CD4-positive, alpha-beta T cell treated with Interleukin-12 subunit alpha and Interleukin-12 subunit beta, for 1 hour (primary cell): ENCODE data around the gene DEPDC5.
"Not testable (repeated sequence)": the region's sequence is repeated elsewhere in the genome, so short reads cannot be mapped to it uniquely, and the experiment has no call there.

Experiments
- DNase-seq: peaks from one replicate; pipeline ENCODE4 v3.0.0-alpha.2; 2020

DEPDC5 gene

DNA sequence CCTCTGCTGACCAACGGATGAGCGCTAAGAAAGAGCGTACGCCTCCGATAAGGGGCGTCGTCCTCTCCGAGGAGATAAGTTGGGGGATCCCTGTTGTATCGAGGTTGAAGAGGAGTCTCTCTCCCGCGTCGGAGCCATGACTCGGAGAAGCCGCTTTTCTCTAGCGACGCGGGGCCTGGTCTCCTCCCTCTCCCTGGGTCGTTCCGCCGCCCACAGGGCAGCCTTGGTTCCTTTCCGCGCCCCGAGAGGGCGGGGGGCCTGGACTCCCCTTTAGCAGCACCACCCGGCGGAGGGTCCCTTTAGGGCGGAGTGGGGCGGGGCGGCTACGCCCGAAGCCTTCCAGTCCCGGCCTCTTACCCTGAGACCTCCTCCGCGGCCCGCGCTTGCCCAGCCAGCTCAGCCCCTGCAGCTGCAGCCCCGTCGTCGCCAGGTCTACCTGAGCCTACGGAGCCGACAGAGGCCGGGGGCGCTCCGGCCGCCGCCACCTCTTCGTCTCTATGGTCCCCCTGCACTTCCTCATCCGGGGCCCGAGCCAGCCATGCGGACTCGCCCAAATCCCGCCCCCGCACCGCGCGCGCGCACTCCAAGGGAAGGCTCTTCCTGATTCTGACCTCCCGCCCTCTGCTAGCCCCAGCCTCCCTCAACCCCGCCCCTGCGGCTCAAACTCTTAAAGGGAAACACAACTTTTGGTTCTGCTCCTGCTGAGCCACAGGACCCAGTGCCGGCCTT is 4.0 kb upstream of the DEPDC5 start, which contains the start of gene PRR14L:
Gene PRR14L (minus strand): TSS at position 497 of the 729 bp plus-strand sequence. CDS start 11,272 bp downstream, outside the sequence.
- peak; percentile 98 for DNase-seq

DNA sequence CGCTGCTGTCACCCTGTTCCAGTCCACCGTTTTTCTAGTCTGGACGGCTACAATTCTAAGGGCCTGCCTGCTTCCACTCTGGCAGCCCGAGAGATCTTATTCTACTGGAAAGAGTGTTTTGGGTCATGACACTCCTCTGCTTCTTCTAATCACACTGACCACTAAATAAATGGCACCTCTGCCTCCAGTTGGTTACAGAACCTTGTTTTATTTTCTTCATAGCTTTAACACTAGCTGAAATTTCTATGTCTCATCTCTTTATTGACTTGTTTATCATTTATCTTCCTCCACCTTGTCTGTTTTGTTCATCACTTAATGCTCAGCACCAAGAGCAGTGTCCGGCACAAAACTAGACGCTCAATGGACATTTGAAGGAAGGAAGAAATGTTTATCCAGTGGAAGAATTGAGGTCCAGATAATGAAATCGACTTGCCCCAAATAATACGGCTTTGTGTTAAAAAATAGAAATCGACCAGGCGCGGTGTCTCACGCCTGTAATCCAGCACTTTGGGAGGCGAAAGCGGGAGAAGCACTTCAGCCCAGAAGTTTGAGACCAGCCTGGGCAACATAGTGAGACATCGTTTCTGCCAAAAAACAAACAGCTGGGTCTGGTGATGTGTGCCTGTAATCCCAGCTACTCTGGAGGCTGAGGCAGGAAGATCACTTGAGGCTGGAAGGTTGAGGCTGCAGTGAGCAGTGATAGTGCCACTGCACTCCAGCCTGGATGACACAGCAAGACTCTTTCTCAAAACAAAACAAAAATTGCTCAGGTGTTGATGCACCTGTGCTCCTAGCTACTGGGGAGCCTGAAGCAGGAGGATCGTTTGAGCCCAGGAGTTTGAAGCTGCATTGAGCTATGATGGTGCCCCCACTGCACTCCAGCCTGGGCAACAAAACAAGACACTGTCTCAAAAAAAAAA is 3.2 kb upstream of the DEPDC5 start:
- no peak for DNase-seq

DNA sequence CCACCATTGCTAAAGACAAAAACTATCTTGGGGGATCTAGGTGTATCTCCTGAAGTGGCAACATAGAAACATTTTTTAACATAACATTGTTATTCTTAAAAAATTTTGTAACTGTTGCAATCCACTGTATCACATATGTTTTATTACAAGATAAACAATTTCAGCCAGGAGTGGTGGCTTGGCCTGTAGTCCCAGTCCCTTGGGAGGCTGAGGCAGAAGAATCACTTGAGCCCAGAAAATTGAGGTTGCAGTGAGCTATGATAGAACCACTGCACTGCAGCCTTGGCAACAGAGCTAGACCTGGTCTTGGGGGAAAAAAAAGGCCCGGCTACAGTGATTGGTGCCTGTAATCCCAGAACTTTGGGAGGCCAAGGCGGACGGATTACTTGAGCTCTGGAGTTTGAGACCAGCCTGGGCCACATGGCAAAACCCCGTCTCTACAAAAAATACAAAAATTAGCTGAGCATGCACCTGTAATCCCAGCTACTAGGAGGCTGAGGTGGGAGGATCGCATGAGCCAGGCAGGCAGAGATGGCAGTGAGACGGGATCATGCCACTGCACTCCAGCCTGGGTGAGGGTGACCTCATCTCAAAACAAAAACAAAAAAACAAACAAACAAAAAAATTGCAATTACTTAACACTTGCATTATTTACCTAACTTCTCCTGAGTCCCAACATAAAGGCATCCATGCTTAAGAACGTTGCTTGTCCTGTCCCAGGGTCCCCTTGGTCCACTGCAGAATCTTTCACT is 1.5 kb upstream of the DEPDC5 start:
- DNase-seq: no peak

DNA sequence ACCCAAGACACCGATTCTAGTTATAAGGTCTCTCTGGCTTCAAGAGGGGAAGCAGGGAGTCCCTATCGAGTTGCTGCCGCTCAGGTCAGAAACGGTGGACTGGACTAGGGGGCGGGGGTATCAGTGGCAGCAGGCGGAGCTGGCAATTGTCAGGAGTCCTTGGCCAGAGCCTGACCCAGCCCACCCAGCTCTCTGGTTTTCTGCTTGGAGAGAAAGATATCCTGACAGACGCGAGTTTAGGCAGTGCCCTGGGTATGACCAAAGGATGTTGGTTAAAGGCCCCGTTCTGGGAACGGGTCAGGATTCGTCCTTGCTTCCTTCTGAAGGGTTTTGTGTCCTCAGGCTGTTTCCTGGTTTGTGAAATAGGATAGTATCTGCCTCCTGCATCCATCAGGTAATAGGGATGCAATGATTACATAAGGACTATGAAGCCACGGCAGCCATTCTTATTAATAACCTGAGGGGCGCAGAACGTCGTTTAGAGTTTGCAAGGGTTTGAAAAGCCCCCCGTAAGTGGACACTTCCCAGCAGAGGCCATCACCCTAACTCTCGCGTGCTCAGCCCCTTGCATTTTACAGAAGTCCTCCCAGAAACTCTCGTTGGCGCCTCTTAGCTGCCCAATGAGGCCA is 700 bp upstream of the DEPDC5 start:
- no peak for DNase-seq

DNA sequence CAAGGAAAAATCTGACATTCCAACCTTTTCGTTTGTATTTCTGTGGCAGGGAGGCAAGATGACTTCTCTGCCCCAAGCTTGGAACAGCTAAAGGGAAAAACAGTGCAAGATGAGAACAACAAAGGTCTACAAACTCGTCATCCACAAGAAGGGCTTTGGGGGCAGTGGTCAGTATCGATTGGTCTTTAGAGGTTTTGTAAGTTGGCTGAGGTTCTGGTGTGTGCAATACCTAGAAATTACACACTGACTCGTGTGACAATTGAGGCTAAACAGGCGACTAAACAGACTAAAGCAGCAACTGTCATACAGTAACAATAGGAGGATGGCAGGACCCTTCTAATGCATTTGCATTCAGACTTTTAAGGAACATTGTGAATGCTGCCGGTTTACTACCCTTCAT is 994 bp downstream of the DEPDC5 start:
- no peak for DNase-seq

DNA sequence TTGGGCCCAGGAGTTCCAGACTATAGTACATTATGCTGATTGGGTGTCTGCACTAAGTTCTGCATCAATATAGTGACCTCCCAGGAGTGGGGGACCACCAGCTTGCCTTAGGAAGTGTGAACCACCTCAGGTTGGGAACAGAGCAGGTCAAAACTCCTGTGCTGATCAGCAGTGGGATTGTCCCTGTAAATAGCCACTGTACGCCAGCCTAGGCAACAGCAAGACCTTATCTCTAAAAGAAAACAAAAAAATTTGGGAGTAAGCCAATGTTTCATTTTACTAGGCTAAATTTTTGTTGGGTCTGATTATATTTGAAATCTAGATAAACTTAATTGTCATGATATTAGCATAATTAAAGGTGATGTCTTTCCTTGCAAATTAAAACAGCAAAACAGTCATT is 3.4 kb downstream of the DEPDC5 start:
- DNase-seq: no peak

DNA sequence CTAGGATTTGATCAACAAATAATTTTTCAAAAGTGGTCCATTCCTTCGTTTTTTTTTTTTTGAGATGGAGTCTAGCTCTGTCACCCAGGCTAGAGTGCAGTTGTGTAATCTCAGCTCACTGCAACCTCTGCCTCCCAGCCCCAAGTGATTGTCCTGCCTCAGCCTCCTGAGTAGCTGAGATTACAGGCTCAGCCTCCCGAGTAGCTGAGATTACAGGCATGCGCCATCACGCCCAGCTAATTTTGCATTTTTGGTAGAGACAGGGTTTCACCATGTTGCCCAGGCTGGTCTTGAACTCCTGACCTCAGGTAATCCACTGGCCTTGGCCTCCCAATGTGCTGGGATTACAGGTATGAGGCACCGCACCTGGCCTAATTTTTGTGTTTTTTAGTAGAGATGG is 5.0 kb downstream of the DEPDC5 start:
- not testable (repeated sequence) for DNase-seq

DNA sequence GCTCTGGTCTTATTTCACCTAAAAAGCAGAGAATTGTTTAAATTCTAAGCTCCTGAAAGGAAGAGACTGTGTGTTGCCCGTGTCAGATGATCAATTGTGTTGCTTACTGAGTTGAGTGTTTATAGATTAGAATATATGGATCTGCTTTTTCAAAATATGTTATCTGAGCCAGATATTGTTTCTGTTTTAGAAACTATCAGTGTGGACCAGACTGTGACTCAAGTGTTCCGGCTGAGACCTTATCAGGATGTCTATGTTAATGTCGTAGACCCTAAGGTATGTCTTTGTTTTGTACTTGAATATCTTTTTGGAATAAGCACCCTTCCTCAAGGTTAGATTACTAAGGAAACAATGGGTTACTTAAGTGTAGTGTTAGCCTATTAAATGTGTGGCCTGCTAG is 11.0 kb downstream of the DEPDC5 start:
- no peak for DNase-seq

DNA sequence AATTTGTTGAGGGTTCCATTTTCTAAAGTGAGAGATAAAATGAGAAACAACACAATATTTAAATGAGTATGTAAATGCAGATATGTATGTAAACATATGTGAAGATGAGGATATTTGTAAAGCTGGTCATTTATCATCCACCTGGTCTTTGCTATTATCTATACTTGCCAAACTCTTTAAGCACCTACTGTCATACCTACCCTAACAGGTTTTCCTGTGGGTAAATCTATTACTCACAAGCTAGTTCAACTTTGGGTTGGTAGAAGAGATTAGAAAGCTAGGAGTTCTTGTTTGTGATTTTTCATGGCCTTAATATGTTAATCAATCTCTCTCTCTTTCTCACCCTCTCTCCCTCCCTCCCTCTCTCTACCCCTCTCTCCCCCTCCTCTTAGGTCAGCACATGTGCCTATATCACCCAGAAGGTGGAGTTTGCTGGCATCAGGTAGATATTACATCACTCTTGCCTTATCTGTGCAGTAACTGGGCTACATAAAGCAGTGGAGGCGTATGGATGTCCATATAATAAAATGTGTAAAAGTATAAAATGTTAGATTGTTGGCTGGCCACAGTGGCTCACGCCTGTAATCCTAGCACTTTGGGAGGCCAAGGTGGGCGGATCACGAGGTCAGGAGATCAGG is 14.7 kb downstream of the DEPDC5 start:
- no peak for DNase-seq

DNA sequence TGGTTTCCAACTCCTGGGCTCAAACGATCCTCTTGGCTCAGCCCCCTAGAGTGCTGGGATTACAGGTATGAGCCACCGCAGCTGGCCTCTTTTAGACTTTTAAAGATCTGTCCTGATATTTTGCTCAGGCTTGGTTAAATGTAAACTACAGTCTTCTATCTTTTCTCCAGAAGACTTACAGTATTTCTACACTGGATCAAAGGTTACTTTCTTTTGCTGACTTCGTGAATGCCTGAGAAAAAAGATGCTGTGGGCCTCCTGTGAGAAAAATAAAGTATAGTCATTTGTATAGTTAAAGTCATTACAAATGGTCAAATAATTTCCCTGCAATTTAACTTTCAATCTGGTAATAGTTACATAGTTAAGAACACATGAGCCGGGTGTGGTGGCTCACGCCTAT is 19.6 kb downstream of the DEPDC5 start:
- no peak for DNase-seq

DNA sequence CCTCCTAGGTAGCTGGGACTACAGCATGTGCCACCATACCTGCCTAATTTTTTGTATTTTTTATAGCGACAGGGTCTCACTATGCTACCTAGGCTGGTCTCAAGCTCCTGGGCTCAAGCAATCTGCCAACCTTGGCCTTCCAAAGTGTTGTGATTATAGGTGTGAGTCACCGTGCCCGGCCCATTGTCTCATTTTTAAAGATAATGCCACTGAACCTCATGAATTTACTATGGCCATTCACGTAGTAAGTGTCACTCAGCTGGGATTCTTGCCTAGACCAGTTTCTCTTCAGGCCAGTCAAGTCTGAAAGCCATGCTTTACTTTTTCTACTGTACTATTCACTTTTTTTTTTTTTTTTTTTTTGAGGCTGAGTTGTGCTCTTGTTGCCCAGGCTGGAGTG is 22.4 kb downstream of the DEPDC5 start:
- DNase-seq: no peak

DNA sequence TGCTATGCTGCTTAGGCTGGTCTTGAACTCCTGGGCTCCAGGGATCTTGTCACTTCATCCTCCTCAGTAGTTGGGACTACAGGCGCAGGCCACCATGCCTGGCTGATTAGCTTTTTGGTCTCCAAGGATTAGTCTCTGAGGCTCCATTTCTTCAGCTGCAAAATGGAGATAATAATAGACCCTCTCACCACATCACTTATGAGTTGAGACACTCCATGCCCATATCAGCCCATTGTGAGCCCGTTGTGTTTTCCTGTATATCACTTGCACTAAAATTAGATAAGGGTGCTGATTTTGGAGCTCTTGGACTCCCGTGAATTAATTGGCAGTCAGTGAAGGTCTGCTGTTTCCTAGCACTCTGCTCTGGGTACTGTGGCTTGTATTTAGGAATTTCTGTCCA is 36.0 kb downstream of the DEPDC5 start:
- no peak for DNase-seq

DNA sequence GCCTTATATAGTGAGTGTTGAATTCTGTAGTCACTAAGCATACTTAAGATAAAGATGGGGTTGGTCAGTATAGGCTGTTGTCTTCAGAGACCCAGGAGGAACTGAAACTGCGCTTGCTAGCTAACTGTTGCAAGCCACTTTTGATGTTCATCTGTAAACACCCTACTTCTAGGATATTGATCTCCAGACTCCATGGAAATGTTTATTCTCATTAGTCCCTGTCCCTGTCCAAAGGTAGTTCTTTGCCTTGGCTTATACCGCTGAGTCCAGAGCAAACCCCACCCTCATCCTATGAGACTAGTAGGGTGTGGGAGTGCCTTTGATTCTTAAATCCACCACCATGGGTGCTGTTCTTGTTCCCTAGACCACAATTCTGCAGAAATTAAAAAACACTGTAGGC is 36.4 kb downstream of the DEPDC5 start:
- no peak for DNase-seq

DNA sequence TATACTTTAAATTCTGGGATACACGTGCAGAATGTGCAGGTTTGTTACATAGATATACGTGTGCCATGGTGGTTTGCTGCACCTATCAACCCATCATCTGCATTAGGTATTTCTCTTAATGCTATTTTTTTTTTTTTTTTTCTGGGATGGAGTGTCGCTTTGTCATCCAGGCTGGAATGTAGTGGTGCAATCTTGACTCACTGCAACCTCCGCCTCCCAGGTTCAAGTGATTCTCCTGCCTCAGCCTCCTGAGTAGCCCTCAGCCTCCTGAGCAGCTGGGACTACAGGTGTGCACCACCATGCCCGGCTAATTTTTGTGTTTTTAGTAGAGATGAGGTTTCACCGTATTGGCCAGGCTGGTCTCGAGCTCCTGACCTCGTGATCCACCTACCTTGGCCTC is 45.5 kb downstream of the DEPDC5 start:
- DNase-seq: not testable (repeated sequence)

DNA sequence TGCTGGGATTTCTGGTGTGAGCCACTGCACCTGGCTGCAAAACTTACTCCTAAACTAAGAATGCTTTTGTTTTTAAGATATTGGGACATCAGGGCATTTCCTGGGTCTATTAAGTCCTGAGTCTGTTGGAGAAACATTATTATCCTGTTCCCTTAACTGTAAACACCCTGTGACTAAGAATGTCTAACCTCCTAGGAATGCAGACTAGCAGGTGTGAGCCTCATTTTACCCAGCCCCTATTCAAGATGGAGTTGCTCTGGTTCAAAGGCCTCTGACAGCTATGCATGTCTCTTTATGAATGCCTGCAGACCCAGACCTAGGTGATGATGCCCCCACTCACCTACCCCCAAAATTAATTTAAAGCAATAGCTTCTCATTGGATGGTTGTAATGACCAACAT is 46.2 kb downstream of the DEPDC5 start:
- no peak for DNase-seq

DNA sequence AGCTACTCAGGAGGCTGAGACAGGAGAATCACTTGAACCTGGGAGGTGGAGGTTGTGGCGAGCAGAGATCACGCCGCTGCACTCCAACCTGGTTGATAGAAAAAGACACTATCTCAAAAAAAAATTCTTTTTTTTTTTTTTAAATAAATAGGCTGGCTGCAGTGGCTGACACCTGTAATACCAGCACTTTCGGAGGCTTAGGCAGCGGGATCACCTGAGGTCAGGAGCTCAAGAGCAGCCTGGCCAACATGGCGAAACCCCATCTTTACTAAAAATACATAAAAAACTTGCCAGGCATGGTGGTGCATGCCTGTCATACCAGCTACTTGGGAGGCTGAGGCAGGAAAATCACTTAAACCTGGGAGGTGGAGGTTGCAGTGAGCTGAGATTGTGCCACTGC is 47.0 kb downstream of the DEPDC5 start:
- DNase-seq: not testable (repeated sequence)

DNA sequence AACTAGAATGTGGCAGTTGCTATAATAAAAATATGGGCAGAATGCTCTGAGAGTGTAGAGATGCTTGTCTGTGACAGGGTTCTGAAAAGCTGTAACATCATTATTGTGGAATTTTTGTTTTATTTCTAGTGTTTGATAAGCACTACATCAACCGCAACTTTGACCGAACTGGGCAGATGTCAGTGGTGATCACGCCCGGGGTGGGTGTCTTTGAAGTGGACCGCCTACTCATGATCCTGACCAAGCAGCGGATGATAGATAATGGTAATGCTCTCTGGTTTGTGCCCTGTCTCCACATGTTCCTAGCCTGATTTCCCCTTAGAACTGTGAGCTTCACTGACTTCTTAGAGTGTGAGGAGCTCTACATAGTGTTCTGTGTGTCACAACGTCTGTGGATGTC is 48.8 kb downstream of the DEPDC5 start:
- DNase-seq: no peak

DNA sequence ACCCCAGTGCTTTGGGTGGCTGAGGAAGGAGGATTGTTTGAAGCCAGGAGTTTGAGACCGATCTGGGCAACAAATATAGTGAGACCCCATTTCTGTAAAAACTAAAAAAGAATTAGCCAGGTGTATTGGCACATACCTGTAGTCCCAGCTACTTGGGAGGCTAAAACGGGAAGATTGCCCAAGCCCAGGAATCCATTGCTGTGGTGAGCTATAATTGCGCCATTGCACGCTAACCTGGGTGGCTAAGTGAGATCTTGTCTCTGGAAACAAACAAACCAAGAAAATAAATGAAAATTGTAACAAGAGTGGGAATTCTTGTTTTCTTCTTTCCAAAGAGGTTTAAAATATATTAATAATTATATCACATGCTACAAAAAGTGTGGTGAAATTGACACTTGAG is 52.9 kb downstream of the DEPDC5 start:
- DNase-seq: no peak

DNA sequence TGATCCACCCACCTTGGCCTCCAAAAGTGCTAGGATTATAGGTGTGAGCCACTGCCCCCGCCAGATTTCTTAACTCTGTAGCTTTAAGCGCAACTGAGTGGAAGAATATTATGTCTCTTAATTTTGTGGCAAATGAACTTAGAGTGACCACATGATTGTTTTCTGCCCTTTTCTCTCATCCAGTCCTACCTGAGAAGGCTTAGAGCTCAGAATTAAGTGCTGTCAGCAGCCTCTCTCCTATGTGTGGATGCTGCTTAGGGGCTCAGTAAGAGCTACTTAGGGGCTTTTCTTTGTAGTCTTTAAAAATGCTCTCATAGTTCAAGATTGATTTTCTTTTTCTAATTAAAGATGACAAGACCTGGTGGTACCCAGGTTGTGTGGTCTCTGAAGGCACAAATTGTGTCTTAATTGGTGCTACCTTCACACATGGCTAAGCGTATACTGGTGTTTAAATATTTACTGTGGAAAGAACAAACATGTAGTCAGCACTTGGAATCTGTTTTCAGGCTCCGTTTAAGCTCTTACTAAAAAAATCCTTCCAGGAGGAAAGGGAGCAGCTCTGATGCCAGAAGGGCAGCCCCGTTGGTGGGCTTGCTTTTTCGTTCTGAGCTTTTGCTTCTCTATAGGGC is 59.3 kb downstream of the DEPDC5 start:
- no peak for DNase-seq

DNA sequence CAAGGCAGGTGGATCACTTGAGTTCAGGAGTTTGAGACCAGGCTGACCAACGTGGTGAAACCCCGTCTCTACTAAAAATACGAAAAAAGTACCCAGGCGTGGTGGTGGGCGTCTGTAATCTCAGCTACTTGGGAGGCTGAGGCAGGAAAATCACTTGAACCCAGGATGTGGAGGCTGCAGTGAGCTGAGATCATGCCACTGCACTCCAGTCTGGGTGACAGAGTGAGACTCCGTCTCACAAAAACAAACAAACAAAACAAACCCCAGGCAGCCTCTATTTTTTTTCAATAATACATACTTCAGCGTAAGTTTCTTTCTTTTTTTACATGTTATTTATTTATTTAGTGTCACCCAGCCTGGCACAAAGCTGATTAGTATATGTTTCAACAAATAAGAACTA is 60.1 kb downstream of the DEPDC5 start:
- not testable (repeated sequence) for DNase-seq

DNA sequence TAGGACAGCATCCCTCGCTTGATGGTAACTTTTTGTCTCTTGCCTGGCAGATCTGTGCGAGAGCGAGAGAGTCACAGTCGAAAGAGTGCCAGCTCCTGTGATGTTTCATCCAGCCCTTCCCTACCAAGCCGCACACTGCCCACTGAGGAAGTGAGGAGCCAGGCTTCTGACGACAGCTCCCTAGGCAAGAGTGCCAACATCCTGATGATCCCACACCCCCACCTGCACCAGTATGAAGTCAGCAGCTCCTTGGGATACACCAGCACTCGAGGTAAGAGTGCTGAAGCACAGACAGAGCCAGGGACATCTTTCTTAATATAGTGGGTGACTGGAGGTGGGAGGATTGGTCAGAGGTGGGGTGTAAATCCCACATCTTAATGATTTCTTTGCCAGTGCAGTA is 61.1 kb downstream of the DEPDC5 start:
- no peak for DNase-seq

DNA sequence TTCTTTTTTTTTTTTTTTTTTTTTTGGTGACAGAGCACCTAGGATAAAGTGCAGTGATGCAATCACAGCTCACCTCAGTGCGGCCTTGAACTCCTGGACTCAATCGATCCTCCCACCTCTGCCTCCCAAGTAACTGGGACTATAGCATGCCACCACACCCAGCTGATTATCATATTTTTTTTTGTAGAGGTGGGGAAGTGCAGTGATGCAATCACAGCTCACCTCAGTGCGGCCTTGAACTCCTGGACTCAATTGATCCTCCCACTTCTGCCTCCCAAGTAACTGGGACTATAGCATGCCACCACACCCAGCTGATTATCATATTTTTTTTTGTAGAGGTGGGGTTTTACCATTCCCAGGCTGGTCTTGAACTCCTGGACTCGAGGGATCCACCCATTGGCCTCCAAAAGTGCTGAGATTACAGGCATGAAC is 61.6 kb downstream of the DEPDC5 start:
- DNase-seq: not testable (repeated sequence)
